Stimulated activated CD4-positive, alpha-beta T cell treated with anti-CD3 and anti-CD28 coated beads, Interleukin-15, amount 100 ng/mL, for 1 hour (primary cell): ENCODE results near the gene TTLL5.

ENCODE experiments used
- DNase-seq, 2 donors: peaks; one replicate each; pipeline ENCODE4 v3.0.0-alpha.2; 2020; ENCODE audit warnings: low read depth in 1 of 2, low spot score in 1 of 2

Gene TTLL5

DNA sequence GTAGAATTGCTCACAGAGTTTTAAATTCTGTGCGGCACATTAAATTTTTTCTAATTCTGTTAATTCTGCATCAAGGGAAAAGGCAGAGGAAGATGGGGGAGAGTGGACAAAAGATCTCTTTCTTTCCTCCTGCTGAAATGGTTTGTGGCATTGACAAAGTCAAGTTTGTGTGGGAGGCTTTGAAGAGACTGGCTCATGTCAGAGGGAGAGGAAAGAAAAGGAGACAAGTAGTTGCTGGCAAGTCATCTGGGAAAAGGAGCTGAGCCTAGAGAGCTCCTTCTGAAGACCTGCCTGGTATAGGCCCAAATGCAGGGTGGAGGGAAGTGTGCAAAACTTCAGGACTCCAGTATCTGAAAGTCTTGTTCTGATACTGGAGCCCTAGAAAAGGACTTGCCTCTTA lies 36.3 kb downstream of the TTLL5 start:
- DNase-seq = no peak

DNA sequence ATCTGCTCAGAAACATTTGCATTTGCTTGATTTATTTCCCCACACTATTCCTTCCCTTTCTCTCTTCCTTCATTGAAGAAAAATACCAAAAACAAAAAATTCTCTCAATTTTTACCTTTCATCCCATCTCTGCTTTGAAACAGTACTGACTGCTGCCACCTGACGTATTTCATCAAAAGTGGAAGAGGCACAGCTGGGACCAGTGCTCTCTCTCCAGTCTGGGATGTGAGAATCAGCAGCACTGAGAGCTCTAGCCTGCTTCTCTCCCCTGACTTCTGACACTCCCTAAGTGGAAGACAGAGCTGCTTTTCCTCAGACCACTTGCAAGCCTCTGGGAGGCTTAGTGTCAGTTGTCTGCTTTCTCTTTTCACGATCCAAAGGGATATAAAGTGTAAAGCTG lies 36.9 kb downstream of the TTLL5 start:
- no peak for DNase-seq

DNA sequence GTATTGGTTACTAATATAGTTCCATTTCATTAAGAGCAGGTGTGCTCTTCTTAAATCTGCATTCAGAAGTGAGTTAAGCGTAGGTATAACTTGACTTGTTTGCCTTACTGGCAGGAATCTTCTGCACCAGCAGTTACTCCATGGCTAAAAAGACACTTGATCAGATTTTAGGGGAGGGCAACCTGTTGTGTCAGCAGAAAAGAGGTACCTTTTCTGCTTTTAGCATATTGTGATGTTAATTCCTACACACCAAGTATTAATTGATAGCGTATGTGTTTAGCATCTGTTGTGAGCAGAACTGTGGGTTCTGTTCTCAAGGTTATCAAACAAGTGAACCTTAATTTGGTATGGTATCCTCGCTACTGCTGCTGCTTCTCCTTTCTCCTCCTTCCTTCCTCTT lies 38.3 kb downstream of the TTLL5 start:
- no peak for DNase-seq

DNA sequence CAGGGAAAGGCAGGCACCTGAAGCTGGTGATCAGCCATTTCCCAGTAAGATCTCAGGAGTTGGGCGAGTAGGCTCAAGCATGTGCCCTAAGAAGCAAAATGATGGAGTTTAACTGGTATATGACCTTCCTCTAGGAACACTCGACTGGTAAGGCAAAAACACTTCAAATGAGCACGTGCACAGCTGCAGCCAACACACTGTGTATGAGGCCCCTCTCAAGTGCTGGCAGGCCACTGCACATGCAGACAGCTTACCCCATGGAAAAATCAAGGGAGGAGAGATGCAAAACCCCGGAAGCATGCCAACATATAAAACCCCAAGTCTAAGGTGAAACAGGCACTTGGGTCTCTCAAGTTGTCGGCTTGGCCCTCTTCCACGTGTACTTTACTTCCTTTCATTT lies 39.2 kb downstream of the TTLL5 start:
- no peak for DNase-seq

DNA sequence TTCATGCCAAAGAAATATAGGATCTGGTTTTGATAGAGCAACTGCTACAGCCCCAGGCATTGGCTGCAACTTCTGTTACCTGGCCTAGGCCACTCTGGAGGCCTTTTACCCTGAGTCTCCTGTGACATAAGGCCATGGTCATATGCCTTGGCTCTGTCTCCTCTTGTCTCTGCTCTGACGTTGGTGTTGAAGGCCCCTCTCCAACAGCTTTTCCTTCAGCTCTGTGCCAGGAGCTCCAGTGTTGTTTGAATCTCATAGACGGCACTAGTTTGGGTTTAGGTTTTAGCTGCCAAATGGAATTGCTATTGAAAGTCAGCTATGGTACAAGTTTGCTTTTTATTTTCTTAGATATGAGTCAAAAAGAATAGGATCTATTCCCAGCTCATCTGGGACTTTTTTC lies 41.1 kb downstream of the TTLL5 start:
- DNase-seq = no peak

GRCh38 chr14:75702616-75703261 lies 41.7 kb downstream of the TTLL5 start:
- no peak for DNase-seq

DNA sequence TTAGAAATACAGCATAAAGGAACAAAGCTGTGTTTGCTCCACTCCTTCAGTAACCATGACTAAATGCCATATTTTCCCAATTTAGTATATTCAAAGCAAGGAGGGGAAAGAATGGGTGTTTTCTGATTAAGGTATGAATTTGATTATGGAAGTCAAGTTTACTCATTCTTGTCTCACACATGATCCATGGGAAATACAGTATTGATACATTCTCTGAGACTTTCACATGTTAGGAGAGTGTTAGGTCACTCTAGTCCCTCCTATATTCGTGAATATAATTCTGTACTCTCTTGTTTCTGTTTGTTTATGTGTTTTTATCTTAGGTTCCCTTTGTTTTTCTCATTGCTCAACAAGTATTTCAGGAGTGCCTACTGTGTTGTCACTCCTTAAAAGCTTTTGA lies 42.4 kb downstream of the TTLL5 start:
- no peak for DNase-seq

- DNase-seq = no peak
Measured at GRCh38 chr14:75705014-75705413, 44.0 kb downstream of the TTLL5 start.

GRCh38 chr14:75709207-75709812 lies 48.3 kb downstream of the TTLL5 start:
- peak; percentile 14 to 19 for DNase-seq

GRCh38 chr14:75711105-75711795 lies 50.2 kb downstream of the TTLL5 start:
- no peak for DNase-seq

DNA sequence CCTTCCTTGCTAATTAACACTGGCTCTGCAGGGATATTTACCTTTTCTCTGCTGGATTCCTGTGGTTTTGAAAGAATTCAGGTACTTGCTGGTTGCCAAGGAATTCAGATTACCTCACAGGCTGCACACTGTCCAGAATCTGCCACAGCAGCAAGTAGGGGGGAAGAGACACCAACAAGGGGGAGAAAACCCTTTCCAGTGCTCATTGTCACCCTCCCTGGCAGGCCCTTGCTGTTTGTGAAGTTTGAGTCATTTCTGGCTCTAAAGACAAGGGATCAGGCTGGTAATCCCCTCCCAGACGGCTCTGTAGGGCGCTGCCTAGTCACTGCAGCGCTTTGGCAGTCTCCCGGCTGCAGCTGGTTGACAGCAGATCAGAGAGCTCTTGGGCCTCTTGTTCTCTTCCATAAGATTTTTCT lies 50.8 kb downstream of the TTLL5 start:
- DNase-seq = no peak

- no peak for DNase-seq
Measured at GRCh38 chr14:75714991-75715390, 53.9 kb downstream of the TTLL5 start.

DNA sequence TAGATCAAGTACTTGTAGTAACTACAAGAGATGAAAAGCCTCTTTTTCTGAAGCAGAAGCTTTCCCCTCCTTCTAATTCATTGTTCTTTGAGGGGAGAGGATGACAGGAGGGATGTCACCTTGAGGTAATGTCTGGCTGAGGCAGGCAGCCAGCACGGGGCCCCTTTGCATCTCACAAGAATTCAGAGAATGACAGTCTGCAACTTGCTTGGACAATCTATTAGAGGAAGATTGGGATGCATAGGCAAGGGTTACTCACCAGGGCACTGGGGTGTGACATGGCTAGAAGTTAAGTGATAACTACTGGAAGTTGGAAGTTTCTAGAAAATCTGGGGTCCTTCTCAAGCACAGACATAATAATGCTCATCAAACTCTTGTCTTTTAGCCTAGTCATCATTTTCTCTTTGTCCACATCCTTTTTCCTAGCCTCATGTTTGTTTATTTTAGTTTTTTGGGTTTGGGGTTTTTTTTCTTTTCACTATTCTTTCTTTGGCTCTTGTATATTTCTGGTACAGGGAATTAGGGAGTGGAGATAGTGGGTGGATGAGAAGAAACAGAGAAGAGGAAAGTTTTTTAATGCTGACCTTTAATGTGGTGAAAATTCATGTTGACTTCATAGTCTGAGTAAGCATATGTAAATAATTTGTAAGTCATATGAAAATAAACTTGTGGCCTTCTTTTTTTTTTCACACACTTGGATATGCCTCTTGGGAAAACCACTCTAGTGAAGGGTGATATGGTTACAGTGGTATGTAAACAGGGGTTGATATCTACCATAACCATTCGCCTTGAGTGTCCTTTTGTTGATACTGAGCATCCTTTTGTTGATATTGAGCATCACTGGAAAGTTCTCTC lies 55.1 kb downstream of the TTLL5 start:
- no peak for DNase-seq

- no peak for DNase-seq
Measured at GRCh38 chr14:75717729-75718128, 56.7 kb downstream of the TTLL5 start.

DNA sequence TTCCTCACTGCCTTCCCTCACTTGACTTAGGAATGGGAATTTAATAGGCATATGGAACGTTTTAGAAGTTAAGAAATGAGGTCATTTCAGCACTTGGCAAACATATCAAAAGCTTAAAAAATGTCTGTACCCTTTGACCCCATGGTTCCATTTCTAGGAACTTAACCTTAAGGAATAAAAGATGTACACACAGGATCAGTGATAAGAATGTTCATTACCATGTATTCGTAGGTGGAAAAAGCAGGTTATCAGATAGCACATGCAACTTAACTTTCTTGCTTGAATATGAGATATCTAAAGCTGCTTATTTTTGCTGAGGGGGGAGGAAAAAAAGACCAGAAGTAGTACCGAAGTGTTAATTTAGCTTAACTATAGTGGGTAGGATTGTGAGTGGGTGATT lies 57.2 kb downstream of the TTLL5 start:
- no peak for DNase-seq

- DNase-seq = no peak
Measured at GRCh38 chr14:75720116-75720515, 59.1 kb downstream of the TTLL5 start.

DNA sequence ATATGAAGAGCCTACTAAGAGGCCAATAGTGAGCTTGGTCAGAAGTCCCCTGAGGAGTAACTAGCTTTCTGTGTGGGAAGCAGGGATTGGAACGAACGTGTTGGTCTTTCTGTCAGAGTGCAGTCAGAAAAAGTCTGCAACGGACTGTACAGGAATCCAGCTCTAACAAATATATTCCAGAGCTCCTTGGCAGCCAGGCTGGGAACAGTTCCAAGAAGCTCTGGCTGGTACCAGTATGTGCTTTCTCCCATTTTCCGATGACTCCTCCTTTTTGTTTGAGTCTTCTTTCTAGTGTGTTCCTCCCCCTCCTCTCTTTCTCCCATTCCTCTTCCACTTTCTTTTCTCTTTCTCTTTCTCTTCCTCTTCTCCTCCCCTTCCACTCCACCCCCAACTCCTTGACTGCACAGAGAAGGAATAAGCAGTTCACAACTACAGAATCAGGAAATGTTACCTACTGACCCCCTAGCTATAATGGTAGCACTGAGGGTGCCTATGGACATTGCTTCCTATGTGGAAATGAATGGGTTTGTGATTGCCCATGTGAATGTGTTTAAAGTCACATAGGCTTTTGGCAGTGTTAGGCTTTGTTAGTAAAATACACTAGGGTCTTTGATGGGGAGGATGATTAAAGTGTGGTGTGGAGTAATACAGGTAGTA lies 59.9 kb downstream of the TTLL5 start:
- no peak for DNase-seq

- no peak for DNase-seq
Measured at GRCh38 chr14:75723716-75724115, 62.7 kb downstream of the TTLL5 start.

GRCh38 chr14:75724414-75725204 lies 63.6 kb downstream of the TTLL5 start:
- no peak for DNase-seq

DNA sequence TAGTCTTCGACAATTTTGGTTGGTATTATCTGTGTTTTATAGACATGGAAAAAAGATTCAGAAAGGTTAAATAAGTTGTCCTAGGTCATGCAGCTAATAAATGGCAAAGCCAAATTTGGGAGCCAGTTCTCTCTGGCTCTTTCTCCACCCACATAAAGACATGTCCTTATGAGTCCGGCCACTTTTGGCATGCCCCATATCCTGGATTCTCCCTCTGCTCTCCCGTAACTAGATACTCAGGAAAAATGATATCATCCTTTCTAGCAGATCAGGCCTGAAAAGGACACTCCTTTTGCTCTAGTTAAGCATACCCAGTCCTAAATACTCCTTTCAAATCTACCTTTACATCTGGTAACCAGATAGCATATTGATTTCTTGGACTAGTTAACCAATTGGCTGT lies 64.4 kb downstream of the TTLL5 start:
- DNase-seq = no peak
